Kidney glomerular epithelial cell (primary cell): ENCODE results near the gene TRIM50.
"Not testable (repeated sequence)": the region's sequence is repeated elsewhere in the genome, so short reads cannot be mapped to it uniquely, and the experiment has no call there.

Experiments
- DNase-seq: peaks from one replicate; lab custom pipeline; 2025; lab: John Stamatoyannopoulos, UW

Gene TRIM50

GRCh38 chr7:73314271-73314670 lies 13.6 kb downstream of the TRIM50 start:
- no peak for DNase-seq

- no peak for DNase-seq
Observed at GRCh38 chr7:73313521-73313906, 14.4 kb downstream of the TRIM50 start.

GRCh38 chr7:73312831-73313520 lies 14.9 kb downstream of the TRIM50 start:
- DNase-seq, result no peak

- DNase-seq, result not testable (repeated sequence)
Observed at GRCh38 chr7:73311421-73311820, 16.5 kb downstream of the TRIM50 start.

GRCh38 chr7:73308665-73309214 lies 19.1 kb downstream of the TRIM50 start, which contains the start of gene NSUN5:
TSS of gene NSUN5 (minus strand) at chr7:73308826. CDS start at chr7:73308790, 36 bp downstream.
- peak; percentile 40 for DNase-seq

GRCh38 chr7:73308074-73308664 lies 19.7 kb downstream of the TRIM50 start:
- no peak for DNase-seq

- DNase-seq, result no peak
Observed at GRCh38 chr7:73307436-73307835, 20.4 kb downstream of the TRIM50 start.

GRCh38 chr7:73304612-73305387 lies 23.1 kb downstream of the TRIM50 start:
- DNase-seq, result not testable (repeated sequence)

- no peak for DNase-seq
Observed at GRCh38 chr7:73304071-73304470, 23.8 kb downstream of the TRIM50 start.

GRCh38 chr7:73303546-73303945 lies 24.3 kb downstream of the TRIM50 start:
- DNase-seq, result no peak

- not testable (repeated sequence) for DNase-seq
Observed at GRCh38 chr7:73302846-73303245, 25.0 kb downstream of the TRIM50 start.

- not testable (repeated sequence) for DNase-seq
Observed at GRCh38 chr7:73301108-73301507, 26.8 kb downstream of the TRIM50 start.

GRCh38 chr7:73299812-73300211 lies 28.1 kb downstream of the TRIM50 start:
- DNase-seq, result not testable (repeated sequence)

GRCh38 chr7:73297706-73298105 lies 30.2 kb downstream of the TRIM50 start:
- DNase-seq, result not testable (repeated sequence)

GRCh38 chr7:73297235-73297634 lies 30.6 kb downstream of the TRIM50 start:
- not testable (repeated sequence) for DNase-seq

GRCh38 chr7:73277210-73277609 lies 50.7 kb downstream of the TRIM50 start:
- DNase-seq, result not testable (repeated sequence)

- DNase-seq, result not testable (repeated sequence)
Observed at GRCh38 chr7:73267813-73268212, 60.1 kb downstream of the TRIM50 start.

- not testable (repeated sequence) for DNase-seq
Observed at GRCh38 chr7:73266719-73267368, 61.0 kb downstream of the TRIM50 start.
